Amygdala (tissue), 56 donors: ENCODE results near the gene PMEPA1.

Experiments
- DNase-seq, 56 donors: peaks; one replicate each; lab custom pipeline; 2025; lab: John Stamatoyannopoulos, UW

Gene PMEPA1

GRCh38 chr20:57709823-57710799 is at the start of gene PMEPA1:
TSS of gene PMEPA1 (minus strand) at chr20:57710015. CDS start at chr20:57709582, 433 bp downstream.
- peak in 55 of 56 donors; percentile 25 to 90 (median 78) for DNase-seq

- no peak for DNase-seq
Observed at GRCh38 chr20:57757767-57758166, 48.0 kb upstream of the PMEPA1 start.

- no peak for DNase-seq
Observed at GRCh38 chr20:57756921-57757320, 47.1 kb upstream of the PMEPA1 start.

- peak in 3 of 56 donors; percentile 7 to 16 (median 16) for DNase-seq
Observed at GRCh38 chr20:57756213-57756612, 46.4 kb upstream of the PMEPA1 start.

GRCh38 chr20:57755609-57756008 is 45.8 kb upstream of the PMEPA1 start:
- no peak for DNase-seq

- DNase-seq: no peak
Observed at GRCh38 chr20:57754190-57754589, 44.4 kb upstream of the PMEPA1 start.

GRCh38 chr20:57753332-57754164 is 43.7 kb upstream of the PMEPA1 start:
- DNase-seq: no peak

GRCh38 chr20:57751411-57751810 is 41.6 kb upstream of the PMEPA1 start:
- DNase-seq: no peak

GRCh38 chr20:57749869-57750268 is 40.1 kb upstream of the PMEPA1 start:
- no peak for DNase-seq

GRCh38 chr20:57749131-57749690 is 39.4 kb upstream of the PMEPA1 start:
- peak in 2 of 56 donors; percentile 31 for DNase-seq

GRCh38 chr20:57748601-57749130 is 38.9 kb upstream of the PMEPA1 start:
- DNase-seq: peak in 55 of 56 donors; percentile 4 to 89 (median 61)

- no peak for DNase-seq
Observed at GRCh38 chr20:57747861-57748481, 38.2 kb upstream of the PMEPA1 start.

- no peak for DNase-seq
Observed at GRCh38 chr20:57746832-57747404, 37.1 kb upstream of the PMEPA1 start.

GRCh38 chr20:57746201-57746600 is 36.4 kb upstream of the PMEPA1 start:
- DNase-seq: no peak

- DNase-seq: no peak
Observed at GRCh38 chr20:57744206-57744605, 34.4 kb upstream of the PMEPA1 start.

GRCh38 chr20:57743450-57744095 is 33.8 kb upstream of the PMEPA1 start:
- DNase-seq: no peak

GRCh38 chr20:57742507-57743181 is 32.8 kb upstream of the PMEPA1 start:
- no peak for DNase-seq

GRCh38 chr20:57738484-57738883 is 28.7 kb upstream of the PMEPA1 start:
- DNase-seq: no peak

GRCh38 chr20:57738053-57738452 is 28.2 kb upstream of the PMEPA1 start:
- no peak for DNase-seq
